ENCODE measurements around the gene SMAD2.

SMAD2 gene

DNA sequence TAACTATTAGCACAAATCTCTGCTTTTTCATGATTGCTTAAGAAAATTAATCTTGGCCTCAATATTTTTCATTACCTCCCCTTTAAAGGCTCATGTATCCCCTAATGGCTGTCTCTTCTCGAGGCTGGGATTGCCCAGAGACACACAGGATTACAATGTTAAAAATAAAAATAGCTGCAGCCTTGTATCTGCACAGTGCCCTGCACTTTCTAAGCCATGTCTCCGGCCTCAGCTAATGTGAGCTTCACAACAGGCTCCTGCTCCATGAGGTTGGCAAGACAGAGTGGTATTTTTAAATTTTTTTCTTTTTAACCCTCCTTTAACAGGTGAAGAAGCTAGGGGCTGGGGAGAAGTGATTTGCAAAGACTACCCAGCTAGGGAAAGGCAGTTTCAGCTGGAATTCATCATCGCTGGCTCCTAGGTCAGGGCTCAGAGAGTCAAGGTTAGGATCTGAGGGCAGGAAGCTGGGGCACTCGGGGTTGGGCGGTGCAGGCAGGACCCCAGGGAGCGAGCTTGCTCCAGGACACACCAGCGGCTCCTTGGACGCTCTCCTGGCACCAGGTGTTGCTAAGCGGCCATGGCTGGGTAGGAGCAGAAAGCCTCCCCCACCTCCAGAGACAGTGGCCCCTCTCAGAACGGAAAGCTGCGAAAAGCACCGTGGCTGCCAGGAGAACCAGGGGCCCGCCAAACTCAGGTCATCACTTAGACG lies 135.6 kb downstream of the SMAD2 start:
- no peaks in the 10 kb centered on the region for H3K9me3 ChIP-seq (replicated peaks; ENCODE audit: insufficient read depth, low read length)
- H3K9ac ChIP-seq (ENCODE audit: low read length), result no peak overlapping the region
- H4K20me1 ChIP-seq (ENCODE audit: insufficient read depth, low read length), result no peaks in the 10 kb centered on the region
- H3K36me3 ChIP-seq (replicated peaks; ENCODE audit: insufficient read depth, low read length), result no peaks in the 10 kb centered on the region
- H2AFZ ChIP-seq (ENCODE audit: low read length), result no peak overlapping the region
- H3F3A ChIP-seq (ENCODE audit: insufficient read depth, low read length), result no peaks in the 10 kb centered on the region
- no peak for DNase-seq
- no peaks in the 10 kb centered on the region for H3K4me1 ChIP-seq (ENCODE audit: low read length)
- no peak overlapping the region for H3K4me3 ChIP-seq (ENCODE audit: low read length)
- H3K9me2 ChIP-seq (replicated peaks; ENCODE audit: insufficient read depth, low read length), result no peaks in the 10 kb centered on the region
- no peak overlapping the region for H3K27ac ChIP-seq (ENCODE audit: low read length)
- H3K4me2 ChIP-seq (ENCODE audit: low read depth, low read length), result no peak overlapping the region
- H3K27me3 ChIP-seq (replicated peaks; ENCODE audit: insufficient read depth, low read length), result no peaks in the 10 kb centered on the region
- no peaks in the 10 kb centered on the region for H3K79me2 ChIP-seq (ENCODE audit: low read length)
- TF ChIP-seq, protein P1, sequence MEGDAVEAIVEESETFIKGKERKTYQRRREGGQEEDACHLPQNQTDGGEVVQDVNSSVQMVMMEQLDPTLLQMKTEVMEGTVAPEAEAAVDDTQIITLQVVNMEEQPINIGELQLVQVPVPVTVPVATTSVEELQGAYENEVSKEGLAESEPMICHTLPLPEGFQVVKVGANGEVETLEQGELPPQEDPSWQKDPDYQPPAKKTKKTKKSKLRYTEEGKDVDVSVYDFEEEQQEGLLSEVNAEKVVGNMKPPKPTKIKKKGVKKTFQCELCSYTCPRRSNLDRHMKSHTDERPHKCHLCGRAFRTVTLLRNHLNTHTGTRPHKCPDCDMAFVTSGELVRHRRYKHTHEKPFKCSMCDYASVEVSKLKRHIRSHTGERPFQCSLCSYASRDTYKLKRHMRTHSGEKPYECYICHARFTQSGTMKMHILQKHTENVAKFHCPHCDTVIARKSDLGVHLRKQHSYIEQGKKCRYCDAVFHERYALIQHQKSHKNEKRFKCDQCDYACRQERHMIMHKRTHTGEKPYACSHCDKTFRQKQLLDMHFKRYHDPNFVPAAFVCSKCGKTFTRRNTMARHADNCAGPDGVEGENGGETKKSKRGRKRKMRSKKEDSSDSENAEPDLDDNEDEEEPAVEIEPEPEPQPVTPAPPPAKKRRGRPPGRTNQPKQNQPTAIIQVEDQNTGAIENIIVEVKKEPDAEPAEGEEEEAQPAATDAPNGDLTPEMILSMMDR (IDR thresholded peaks at IDR 0.05; ENCODE audit: low read length), result no peak
- TF ChIP-seq EZH2 (optimal IDR thresholded peaks at IDR 0.05; ENCODE audit: low read depth, low read length) (no peak), EZH2phosphoT487 (IDR thresholded peaks at IDR 0.05; ENCODE audit: low read length) (no peak)

DNA sequence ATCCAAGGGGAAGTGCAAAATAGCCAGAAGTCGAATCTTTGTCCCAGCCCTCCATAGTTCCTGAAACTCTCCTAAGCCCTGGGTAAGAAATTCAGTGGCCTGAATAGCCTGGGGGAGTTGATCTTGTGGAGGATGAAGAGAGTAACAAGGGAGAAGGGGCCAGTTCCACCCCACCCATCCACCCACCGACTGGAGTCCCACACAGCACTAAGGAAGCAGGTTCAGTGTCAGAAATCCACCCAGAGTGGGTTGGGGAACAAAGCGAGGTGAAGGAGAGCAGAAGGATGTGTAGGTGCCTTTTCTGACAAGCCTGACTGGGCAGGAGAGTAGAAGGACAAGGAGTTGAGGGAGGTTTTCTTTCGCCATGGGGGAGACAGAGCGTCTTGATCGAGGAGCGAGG lies 136.8 kb downstream of the SMAD2 start:
- Histone ChIP-seq H4K20me1 (ENCODE audit: insufficient read depth, low read length) (no peaks in the 10 kb centered on the region), H3K36me3 (replicated peaks; ENCODE audit: insufficient read depth, low read length) (no peaks in the 10 kb centered on the region), H2AFZ (ENCODE audit: low read length) (no peak overlapping the region), H3K27me3 (replicated peaks; ENCODE audit: insufficient read depth, low read length) (no peaks in the 10 kb centered on the region), H3K9ac (ENCODE audit: low read length) (no peak overlapping the region), H3F3A (ENCODE audit: insufficient read depth, low read length) (no peaks in the 10 kb centered on the region), H3K4me1 (ENCODE audit: low read length) (no peaks in the 10 kb centered on the region), H3K4me2 (ENCODE audit: low read depth, low read length) (no peak overlapping the region), H3K9me3 (replicated peaks; ENCODE audit: insufficient read depth, low read length) (no peaks in the 10 kb centered on the region), H3K4me3 (ENCODE audit: low read length) (no peak overlapping the region), H3K27ac (ENCODE audit: low read length) (no peak overlapping the region), H3K79me2 (ENCODE audit: low read length) (no peaks in the 10 kb centered on the region), H3K9me2 (replicated peaks; ENCODE audit: insufficient read depth, low read length) (no peaks in the 10 kb centered on the region)
- DNase-seq, result no peak
- no peak for TF ChIP-seq EZH2 (optimal IDR thresholded peaks at IDR 0.05; ENCODE audit: low read depth, low read length)
- TF ChIP-seq, protein P1 (IDR thresholded peaks at IDR 0.05; ENCODE audit: low read length), result no peak
- no peak for TF ChIP-seq EZH2phosphoT487 (IDR thresholded peaks at IDR 0.05; ENCODE audit: low read length)

DNA sequence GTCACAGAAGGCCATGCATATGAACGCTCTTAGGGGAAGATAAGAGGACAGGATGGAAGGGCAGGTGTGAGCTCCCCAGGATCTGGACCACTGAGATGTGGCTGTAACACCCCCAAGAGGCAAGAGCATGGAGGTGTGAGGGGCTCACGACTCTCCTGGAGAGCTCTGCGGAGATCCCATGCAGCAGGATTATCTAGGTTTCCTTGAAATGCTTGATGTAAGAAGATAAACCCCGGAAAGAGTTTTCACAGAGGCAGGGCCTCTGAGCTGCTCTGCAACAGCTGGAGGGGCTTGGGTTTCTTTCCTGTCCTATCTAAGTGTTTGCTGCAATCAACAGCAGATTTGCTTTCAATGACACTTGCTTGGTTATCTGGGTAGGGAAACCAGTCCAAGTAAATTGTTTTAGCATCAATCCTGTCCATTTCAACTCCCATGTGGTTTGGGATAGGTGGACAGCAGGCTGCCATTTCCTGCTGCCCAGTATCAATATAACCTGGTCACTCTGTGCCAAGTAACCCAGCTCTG lies 138.9 kb downstream of the SMAD2 start:
- Histone ChIP-seq H3K4me3 (ENCODE audit: low read length) (no peak overlapping the region), H3K4me1 (ENCODE audit: low read length) (no peaks in the 10 kb centered on the region), H3K27me3 (replicated peaks; ENCODE audit: insufficient read depth, low read length) (no peaks in the 10 kb centered on the region), H3K9ac (ENCODE audit: low read length) (no peak overlapping the region), H3K9me2 (replicated peaks; ENCODE audit: insufficient read depth, low read length) (no peaks in the 10 kb centered on the region), H3K79me2 (ENCODE audit: low read length) (no peaks in the 10 kb centered on the region), H3K4me2 (ENCODE audit: low read depth, low read length) (no peak overlapping the region), H3K9me3 (replicated peaks; ENCODE audit: insufficient read depth, low read length) (no peaks in the 10 kb centered on the region), H3K36me3 (replicated peaks; ENCODE audit: insufficient read depth, low read length) (no peaks in the 10 kb centered on the region), H3K27ac (ENCODE audit: low read length) (no peak overlapping the region), H3F3A (ENCODE audit: insufficient read depth, low read length) (no peaks in the 10 kb centered on the region), H4K20me1 (ENCODE audit: insufficient read depth, low read length) (no peaks in the 10 kb centered on the region), H2AFZ (ENCODE audit: low read length) (no peak overlapping the region)
- TF ChIP-seq EZH2 (optimal IDR thresholded peaks at IDR 0.05; ENCODE audit: low read depth, low read length) (no peak), EZH2phosphoT487 (IDR thresholded peaks at IDR 0.05; ENCODE audit: low read length) (no peak)
- TF ChIP-seq, protein P1 (IDR thresholded peaks at IDR 0.05; ENCODE audit: low read length), result no peak
- no peak for DNase-seq
